ENCODE results near the gene PRKCE.
"Not testable (repeated sequence)": the region's sequence is repeated elsewhere in the genome, so short reads cannot be mapped to it uniquely, and the experiment has no call there.

PRKCE gene

DNA sequence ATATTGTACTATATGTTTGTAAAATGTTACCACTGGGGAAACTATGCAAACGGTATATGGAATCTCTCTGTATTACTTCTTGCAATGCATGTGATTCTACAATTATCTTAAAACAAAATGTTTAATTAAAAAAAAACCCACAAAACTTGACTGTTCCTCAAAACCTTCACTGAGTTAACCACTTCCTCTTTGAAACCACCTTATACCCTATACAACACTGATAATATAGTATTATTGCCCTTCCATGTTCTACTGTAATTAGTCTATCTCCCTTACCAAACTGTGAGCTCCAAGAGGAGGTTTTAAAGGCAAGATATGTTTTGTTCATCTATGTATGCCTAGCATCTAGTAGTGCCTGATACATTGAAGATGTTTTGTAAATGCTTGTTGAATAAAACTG, 572.0 kb downstream of the PRKCE start:
- not testable (repeated sequence) for DNase-seq

DNA sequence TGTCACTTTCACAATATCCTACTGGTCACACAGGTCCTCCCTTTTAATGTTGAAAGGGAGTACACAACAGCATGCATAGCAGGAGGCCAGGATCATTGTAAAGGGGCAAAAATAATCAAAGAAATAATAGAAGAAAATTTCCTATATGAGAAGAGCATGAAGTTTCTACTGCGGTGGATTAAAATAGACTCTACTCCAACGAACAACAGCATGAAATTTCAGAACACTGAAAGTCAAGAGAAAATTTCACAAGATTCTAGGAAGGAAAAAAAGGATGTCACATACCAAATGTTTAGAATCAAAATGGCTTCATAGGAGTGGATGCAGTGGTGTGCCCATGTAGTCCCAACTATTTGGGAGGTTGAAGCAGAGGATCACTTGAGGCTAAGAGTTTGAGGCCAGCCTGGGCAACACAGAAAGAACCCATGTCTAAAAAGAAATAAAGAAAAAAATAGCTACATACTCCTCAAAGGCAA, 573.7 kb downstream of the PRKCE start:
- DNase-seq: no peak

DNA sequence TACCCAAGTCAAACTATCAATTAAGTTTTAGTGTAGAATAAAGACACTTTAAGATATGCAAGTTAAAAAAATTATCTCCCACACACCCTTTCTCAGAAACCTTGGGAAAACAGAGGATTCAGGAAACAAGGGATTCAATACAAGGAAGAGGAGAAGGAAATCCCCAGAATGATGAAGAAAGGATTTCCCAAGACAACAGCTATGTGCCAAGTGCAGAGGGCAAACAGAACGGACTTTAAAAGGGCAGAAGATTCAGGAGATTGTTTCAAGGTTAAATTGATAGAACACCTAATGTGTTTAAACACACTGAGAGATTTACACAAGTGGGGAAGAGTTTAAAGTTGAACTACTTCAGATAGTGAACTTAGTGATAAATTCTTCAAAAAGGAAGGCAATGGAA, 574.3 kb downstream of the PRKCE start:
- no peak for DNase-seq

DNA sequence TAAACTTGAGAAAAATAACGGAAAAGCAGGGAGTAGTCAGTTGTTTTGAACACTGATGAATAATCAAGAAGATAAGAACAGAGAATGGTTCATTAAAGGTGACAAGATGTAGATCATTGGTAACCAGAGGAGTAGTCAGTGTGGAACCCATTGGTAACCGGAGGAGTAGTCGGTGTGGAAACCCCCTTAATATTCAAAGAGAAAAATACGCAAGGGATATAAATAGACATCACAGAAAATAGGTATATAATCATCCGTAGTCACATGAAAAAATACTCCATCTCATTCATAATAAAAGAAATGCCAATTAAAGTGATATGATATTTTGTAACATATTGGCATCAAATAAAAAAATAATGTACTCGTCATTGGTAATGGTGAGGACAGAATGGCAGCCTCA, 575.1 kb downstream of the PRKCE start:
- DNase-seq: no peak

DNA sequence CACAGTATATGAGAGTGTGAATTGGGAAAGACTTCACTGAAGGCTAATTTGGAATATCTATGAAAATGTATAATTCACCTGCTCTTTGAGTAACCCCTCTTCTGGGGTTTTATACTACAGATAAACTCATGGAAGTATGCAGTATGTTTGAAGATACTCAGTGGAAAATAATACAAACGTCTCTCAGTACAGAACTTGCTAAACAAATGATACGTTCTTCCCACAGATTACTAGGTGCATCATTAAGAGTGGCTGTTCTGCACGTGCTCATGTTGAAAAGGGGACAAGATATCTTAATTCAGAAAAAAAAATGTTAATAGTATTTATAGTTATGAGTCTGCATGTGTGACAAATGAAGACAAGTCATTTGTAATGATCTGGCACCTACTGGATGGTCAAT, 575.5 kb downstream of the PRKCE start:
- no peak for DNase-seq

DNA sequence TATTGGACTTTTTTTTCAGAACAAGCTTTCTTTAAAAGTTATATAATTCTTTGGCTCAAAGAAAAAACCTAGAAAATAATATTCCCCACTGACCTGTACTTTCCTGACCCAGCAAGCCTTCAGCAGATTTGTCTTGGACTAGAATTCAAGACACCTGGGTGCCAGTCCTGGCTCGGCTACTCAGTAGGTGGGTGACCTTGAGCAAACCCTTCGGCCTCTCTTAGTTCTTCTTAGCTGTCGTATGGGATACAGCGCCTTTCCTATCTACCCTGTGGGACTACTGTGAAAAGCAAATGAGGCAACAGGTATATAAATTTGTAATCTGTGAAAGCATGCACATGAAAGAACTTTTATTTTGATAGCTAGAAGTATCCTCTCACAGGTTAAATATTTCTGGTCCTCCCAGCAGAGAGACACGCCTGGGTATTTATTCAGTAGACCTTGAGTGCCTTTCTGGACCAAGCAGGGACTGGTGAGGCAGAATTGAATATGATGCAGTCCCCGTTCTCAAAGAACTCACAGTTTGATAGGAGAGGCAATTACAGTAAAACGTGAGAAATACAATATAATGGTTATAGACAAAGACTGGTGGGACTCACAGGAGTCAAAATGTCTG, 576.3 kb downstream of the PRKCE start:
- no peak for DNase-seq

DNA sequence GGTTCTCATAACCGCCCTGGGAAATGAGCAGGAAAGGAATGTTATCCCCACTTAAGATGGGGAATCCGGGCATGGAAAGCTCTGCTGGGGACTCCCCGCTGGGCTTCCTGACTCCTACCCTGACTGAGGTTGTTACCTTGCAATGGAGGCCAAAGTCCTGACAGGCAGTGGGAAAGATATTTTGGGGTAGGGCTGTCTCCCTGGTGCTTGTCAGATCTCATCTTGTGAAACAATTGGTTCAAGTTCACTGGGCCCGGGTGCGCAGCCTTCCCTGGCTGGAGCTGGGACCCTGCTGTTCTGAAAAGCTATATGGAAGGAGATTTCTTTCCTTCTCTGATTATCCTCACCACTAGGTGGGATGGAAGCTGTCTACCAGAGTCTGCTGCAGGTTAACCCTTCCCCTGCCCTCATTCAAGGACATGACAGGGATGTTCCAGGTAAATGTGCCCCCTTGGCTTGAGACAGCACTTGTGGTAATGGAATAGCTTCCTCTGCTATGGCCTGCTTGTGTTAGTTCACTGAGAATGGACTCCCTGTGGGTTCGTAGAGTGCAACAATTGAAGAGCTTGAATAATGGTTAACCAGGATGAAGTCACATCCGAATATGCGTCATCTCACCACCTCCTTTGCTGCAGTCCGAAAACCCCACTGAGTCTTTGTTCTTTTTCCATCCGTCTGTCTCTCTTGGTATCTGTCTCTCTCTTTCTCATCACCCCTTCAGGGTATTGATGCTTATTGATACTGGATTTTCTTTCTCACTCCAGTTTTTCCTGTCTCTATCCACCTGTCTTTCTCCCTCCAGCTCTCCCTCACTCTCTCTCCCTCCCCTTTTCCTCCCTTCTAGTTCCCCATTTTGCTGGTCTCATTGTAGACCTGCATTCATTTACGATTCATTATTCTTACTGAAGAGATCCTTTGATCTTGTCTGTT, 577.9 kb downstream of the PRKCE start:
- DNase-seq: no peak

DNA sequence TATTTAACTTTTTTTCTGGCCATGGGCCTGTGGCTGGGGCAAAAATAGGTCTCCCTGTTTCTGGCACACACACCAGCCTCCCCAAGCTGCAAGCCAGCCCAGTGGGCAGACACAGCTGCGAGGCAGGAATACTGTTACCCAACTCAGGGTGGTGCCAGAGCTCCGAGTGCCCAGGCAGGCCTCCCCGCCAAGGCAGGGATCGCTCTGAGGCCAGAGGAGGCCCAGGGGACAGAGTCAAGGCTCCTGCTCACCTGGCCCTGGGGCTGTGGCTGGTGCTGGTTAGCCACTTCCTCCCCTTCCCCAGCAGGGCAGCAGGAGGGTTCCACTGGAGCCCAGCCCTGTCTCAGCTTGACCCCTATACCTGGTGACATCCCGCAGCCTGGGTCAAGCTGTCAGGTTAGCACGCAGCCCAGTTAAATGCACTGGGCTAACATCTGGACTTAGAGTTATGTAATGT, 578.7 kb downstream of the PRKCE start:
- DNase-seq: no peak

DNA sequence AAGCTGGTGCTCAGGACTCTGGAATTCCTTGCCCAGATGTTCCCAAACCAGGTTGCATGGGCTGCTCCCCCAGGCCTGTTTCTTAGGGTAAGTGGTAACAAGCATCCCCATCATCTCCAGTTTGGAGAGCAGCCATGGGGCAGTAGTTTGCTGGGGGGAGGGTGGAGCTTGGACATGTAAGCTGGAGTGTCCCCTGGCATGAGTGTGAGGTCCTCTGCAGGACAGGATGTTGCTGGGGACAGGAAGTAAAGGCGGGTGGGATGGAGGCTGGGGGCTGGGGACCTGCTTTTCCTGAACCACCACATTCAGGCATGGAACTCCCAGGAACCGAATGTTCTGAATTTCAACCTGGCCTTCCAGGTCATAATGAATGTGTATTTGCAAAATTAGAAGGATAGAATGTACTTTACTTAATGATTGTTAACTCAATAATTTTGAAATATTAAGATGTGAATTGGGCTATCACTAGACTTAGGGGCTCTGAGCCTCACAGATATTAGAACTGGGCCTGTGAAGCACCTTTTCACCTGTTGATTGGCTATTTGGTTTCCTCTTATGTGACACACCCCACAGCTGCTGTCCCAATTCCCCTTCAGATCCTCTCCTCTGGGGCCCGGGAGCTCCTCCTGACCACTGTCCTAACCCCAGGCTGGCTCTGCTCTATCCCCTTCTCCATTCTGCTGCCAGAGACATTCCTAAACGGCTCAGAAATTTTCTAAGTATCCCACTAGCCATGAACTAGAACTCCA, 579.4 kb downstream of the PRKCE start:
- DNase-seq: no peak

DNA sequence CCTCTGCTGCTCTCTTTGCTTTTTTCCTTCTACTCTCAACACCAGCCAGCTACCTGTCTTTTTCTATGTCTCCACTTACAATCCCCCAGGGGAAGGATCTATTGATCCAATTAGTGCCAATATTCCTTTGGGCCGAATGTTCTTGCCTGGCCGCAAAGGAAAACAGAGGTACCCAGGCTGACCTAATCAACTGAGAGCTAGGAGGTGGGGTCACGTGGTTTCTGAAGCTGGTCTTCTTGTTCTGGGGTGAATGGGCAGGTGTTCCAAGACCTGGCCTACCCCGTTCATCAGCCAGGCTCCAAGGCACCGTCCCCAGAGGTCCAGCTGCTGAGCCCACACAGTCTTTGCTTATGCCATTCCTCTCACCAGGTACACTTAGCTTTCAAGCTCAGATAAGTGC, 580.2 kb downstream of the PRKCE start:
- DNase-seq: no peak

DNA sequence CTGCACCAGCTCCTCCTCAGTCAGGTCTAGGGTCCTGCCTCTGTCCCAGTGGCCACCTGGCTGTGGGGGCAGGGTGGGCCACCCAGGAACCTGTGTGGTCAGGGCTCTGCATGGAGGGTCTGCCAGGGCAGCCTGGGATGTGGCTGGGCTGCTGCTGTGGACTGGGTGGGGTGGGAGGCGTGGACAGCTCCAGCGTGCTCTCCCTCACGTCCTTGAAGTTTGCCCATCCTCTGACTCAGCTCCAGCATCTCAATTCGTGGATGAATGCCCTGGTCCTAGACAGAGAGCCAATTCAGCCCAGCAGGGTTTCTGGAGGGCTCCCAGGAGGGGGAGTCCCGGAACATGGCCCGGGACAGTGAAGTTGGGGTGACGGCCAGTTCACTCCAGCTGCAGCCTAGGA, 581.4 kb downstream of the PRKCE start:
- DNase-seq: no peak

DNA sequence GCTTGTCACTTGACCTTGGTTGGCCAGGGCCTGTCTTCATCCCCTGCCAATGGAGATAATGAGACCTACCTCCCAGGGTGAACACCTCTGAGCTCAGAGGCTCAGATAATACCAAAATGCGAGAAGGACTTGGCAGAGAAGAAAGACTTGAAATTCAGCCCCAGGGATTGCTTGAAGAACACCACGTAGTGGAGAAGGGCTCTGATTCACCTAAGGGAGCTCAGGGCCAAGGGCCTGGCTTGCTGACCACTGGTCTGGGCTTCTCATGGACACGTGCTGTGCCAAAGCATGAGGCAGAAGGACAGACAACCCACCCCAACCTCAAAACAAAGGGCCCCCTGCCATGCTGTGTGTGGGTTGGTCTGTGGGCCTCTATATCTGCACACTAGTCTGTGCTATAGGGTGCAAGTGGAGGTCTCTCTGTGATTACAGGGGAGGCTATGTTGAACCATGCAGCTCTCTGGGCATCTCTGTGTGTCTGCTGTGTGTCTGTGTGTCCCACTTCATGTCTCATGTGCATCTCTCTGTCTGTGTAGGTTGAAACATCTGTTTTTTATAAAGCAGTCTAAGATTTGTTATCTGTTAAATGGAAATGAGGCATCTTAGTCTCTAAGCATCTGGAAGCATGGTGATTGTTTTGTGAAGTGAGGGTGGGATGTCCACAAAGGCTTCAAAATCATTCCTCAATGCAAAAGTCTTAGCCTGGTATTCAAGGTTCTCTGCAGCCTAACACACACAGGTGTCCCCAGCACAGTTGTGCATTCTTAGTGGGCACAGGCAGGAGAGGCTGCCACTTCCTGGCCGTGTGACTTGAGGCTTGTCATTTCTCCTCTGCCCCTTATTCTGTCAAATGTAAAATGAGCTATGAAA, 584.8 kb downstream of the PRKCE start:
- no peak for DNase-seq

DNA sequence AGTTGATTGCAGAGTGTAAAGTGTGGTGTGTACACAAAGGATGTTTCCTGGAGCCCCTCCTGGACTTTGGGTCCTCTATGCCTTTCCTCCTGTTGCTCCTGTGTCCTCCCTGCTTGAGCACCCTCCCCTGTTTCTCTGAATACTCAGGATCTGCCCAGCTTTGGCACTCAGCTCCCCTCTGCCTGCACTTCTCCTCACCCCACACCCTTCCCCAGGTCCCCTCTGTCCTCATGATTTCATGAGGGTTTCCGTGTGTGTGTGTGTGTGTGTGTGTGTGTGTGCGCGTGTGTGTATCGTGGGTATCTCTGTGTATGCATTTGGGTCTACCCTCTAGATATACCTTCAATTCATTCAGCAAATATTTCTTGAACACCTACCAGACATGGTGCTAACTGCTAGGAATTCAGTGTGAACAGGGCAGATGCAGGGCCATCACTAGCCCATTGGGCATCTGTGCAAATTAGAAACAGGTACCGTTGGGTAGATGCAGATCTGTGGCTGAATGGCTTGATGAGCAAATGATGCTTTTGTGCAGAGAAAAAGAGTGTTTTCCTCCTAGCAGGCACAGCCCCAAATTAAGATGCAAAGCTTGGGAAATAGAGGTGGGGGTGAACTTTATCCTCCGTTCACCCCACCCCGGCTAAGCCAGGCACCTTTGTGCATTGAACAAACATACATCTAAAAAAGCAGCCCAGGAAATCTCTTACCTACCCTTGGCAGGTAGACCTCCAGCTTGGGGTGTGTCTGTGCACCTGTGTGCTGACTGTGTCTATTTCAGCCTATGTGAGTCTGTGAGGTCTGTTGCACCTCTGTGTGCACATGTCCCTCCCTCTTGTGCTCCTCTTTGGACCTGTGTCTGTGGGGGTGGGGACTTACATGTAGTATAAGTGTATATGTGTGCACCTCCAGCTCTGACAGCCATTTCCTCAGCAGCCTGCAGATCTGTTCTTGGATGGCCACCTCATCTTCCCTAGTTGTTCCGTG, 585.7 kb downstream of the PRKCE start:
- no peak for DNase-seq

All from NCI-H1930 (cell line).